GM12891 (cell line): ENCODE results near the gene GON4L.

Experiments
- PAX5 ChIP-seq: IDR thresholded peaks from 2 replicates; pipeline ENCODE4 v1.6.1; 2011; ENCODE audit warnings: low read length, moderate library complexity, mild to moderate bottlenecking; ENCODE audit not compliant: insufficient read depth, severe bottlenecking
- POLR2A ChIP-seq: IDR thresholded peaks from 2 replicates; pipeline ENCODE4 v1.6.1; 2011; ENCODE audit warnings: low read depth, low read length, control low read depth
- POLR2AphosphoS5 ChIP-seq: IDR thresholded peaks from 2 replicates; pipeline ENCODE4 v1.6.1; 2011; ENCODE audit warnings: low read depth, low read length, control low read depth
- POU2F2 ChIP-seq: IDR thresholded peaks from 2 replicates; pipeline ENCODE4 v1.6.1; 2011; ENCODE audit warnings: low read depth, mild to moderate bottlenecking, control low read depth, low read length, moderate library complexity
- TAF1 ChIP-seq: IDR thresholded peaks from 2 replicates; pipeline ENCODE4 v1.6.1; 2011; ENCODE audit warnings: low read depth, low read length, control low read depth

- no peak for TF ChIP-seq POLR2A
- TF ChIP-seq POLR2AphosphoS5 = no peak
- no peak for TF ChIP-seq TAF1
- TF ChIP-seq PAX5 = no peak
- TF ChIP-seq POU2F2 = no peak
Observed at GRCh38 chr1:155773221-155773620, 83.8 kb downstream of the GON4L start.
